LoVo (cell line): ENCODE results near the gene PRR5.

ENCODE experiments used
- DNase-seq: peaks from one replicate; pipeline ENCODE4 v3.0.0-alpha.2; 2016; ENCODE audit warnings: low spot score

PRR5 gene

GRCh38 chr22:44758344-44758973 lies 56.5 kb downstream of the PRR5 start:
- DNase-seq = peak; percentile 34

- DNase-seq = no peak
Observed at GRCh38 chr22:44759001-44759400, 57.0 kb downstream of the PRR5 start.

- no peak for DNase-seq
Observed at GRCh38 chr22:44759430-44760310, 57.7 kb downstream of the PRR5 start.

- no peak for DNase-seq
Observed at GRCh38 chr22:44760476-44760875, 58.5 kb downstream of the PRR5 start.

- no peak for DNase-seq
Observed at GRCh38 chr22:44761025-44761424, 59.0 kb downstream of the PRR5 start.

GRCh38 chr22:44764373-44764772 lies 62.4 kb downstream of the PRR5 start:
- no peak for DNase-seq

GRCh38 chr22:44764974-44765373 lies 63.0 kb downstream of the PRR5 start:
- DNase-seq = no peak

GRCh38 chr22:44765571-44766285 lies 63.7 kb downstream of the PRR5 start:
- no peak for DNase-seq

GRCh38 chr22:44773082-44773481 lies 71.1 kb downstream of the PRR5 start:
- no peak for DNase-seq

GRCh38 chr22:44775862-44776261 lies 73.9 kb downstream of the PRR5 start:
- no peak for DNase-seq

GRCh38 chr22:44776605-44777363 lies 74.8 kb downstream of the PRR5 start:
- DNase-seq = no peak

GRCh38 chr22:44777364-44777755 lies 75.4 kb downstream of the PRR5 start:
- DNase-seq = no peak

- no peak for DNase-seq
Observed at GRCh38 chr22:44780876-44781449, 79.0 kb downstream of the PRR5 start.

GRCh38 chr22:44782363-44782963 lies 80.5 kb downstream of the PRR5 start:
- DNase-seq = no peak

- DNase-seq = no peak
Observed at GRCh38 chr22:44783091-44783490, 81.1 kb downstream of the PRR5 start.

GRCh38 chr22:44783581-44783980 lies 81.6 kb downstream of the PRR5 start:
- DNase-seq = no peak

GRCh38 chr22:44786136-44786535 lies 84.1 kb downstream of the PRR5 start:
- no peak for DNase-seq

GRCh38 chr22:44786610-44787009 lies 84.6 kb downstream of the PRR5 start:
- no peak for DNase-seq
